CD4-positive, alpha-beta T cell (primary cell): Measurements from ENCODE around the gene RAPGEF3. TPM values are rescaled to one million over a fixed set of nuclear protein-coding genes. Genes with fewer than 3 reads are reported as not detected.
A peak's percentile ranks its signal among the peaks of the same experiment; 100 is the strongest.

ENCODE experiments used
- ATAC-seq: fragments of 200-7000 bp; cut with Tn5 transposase; one replicate; pipeline ENCODE4 v1.10.0; 2022; ENCODE audit warnings: mild to moderate bottlenecking; ENCODE audit not compliant: poor library complexity
- CTCF ChIA-PET: fragments of 350-600 bp; sonication (Branson Sonifier 250); formaldehyde crosslinking; loops from one replicate; lab custom pipeline; 2021; ENCODE audit warnings: antibody characterized with exemption, inconsistent platforms; lab: Charles Lee
- POLR2A ChIA-PET: fragments of 350-600 bp; sonication (Branson Sonifier 250); formaldehyde crosslinking; loops from one replicate; lab custom pipeline; 2021; ENCODE audit warnings: antibody characterized with exemption, inconsistent platforms; lab: Charles Lee
- DNase-seq, 14 experiments: peaks; one replicate each; pipeline ENCODE4 v3.0.0-alpha.2; 2013 to 2020; ENCODE audit warnings: mixed read lengths in 2 of 14
- H3K27ac ChIP-seq, 2 donors: one replicate each; pipeline versions ENCODE4 v1.5.1 to v1.7.0; 2013; ENCODE audit warnings: low read length in 2 of 2, low read depth in 1 of 2, mild to moderate bottlenecking in 1 of 2
- H3K27me3 ChIP-seq, 2 experiments: 1 replicate in 1 of 2; 2 replicates in 1 of 2; pipeline versions ENCODE4 v1.6.1 to v1.7.0; 2013; ENCODE audit warnings: low read length in 2 of 2, control low read depth in 1 of 2, mild to moderate bottlenecking in 1 of 2, moderate library complexity in 1 of 2; ENCODE audit not compliant: insufficient read depth in 2 of 2, control insufficient read depth in 1 of 2
- H3K36me3 ChIP-seq: one replicate; pipeline ENCODE4 v1.6.1; 2013; ENCODE audit warnings: low read length, control low read depth; ENCODE audit not compliant: insufficient read depth
- H3K4me1 ChIP-seq: one replicate; pipeline ENCODE4 v1.6.1; 2013; ENCODE audit warnings: low read length, control low read depth; ENCODE audit not compliant: insufficient read depth
- H3K4me3 ChIP-seq: one replicate; pipeline ENCODE4 v1.5.1; 2013; ENCODE audit warnings: mild to moderate bottlenecking, low read length, moderate library complexity
- H3K9me3 ChIP-seq, 2 experiments: 1 replicate in 1 of 2; 2 replicates in 1 of 2; pipeline versions ENCODE4 v1.6.1 to v1.7.0; 2013; ENCODE audit warnings: low read length in 2 of 2, mild to moderate bottlenecking in 2 of 2, control low read depth in 1 of 2, moderate library complexity in 1 of 2; ENCODE audit not compliant: control insufficient read depth in 1 of 2, insufficient read depth in 1 of 2
- H3K27ac Mint-ChIP-seq: one replicate; pipeline ENCODE4 v1.8.0; 2020; ENCODE audit warnings: mixed read lengths
- H3K27me3 Mint-ChIP-seq: one replicate; pipeline ENCODE4 v1.8.0; 2021; ENCODE audit warnings: mixed read lengths
- H3K36me3 Mint-ChIP-seq: one replicate; pipeline ENCODE4 v1.8.0; 2021; ENCODE audit warnings: low read depth, mixed read lengths
- H3K4me1 Mint-ChIP-seq: one replicate; pipeline ENCODE4 v1.8.0; 2021; ENCODE audit warnings: low read depth, mixed read lengths
- H3K4me3 Mint-ChIP-seq: one replicate; pipeline ENCODE4 v1.8.0; 2020; ENCODE audit warnings: mild to moderate bottlenecking, mixed read lengths
- H3K9me3 Mint-ChIP-seq: one replicate; pipeline ENCODE4 v1.8.0; 2020; ENCODE audit warnings: mixed read lengths
- CTCF ChIP-seq: fragments of 200-600 bp; IDR thresholded peaks from one replicate; pipeline ENCODE4 v1.8.0; 2022; ENCODE audit warnings: antibody characterized with exemption, mild to moderate bottlenecking
- intact Hi-C, 2 experiments: fragments of 100-400 bp; cut with DNase I in 1 of 2; cut with micrococcal nuclease in 1 of 2; formaldehyde crosslinking; loops; one replicate each; pipeline versions ENCODE4 v1.15.1 to v1.9.0; 2023 to 2025; cut with DNase I, micrococcal nuclease
- total RNA-seq, 174 experiments: library from RNA in 2 of 174; stranded (reverse) in 2 of 174; gene quantifications; one replicate each; pipeline ENCODE4 v1.2.3 and lab custom pipeline; 2021 to 2026

RAPGEF3 gene
- total RNA-seq, 2 experiments from 2014 or later = 0.17 to 0.33 TPM

DNA sequence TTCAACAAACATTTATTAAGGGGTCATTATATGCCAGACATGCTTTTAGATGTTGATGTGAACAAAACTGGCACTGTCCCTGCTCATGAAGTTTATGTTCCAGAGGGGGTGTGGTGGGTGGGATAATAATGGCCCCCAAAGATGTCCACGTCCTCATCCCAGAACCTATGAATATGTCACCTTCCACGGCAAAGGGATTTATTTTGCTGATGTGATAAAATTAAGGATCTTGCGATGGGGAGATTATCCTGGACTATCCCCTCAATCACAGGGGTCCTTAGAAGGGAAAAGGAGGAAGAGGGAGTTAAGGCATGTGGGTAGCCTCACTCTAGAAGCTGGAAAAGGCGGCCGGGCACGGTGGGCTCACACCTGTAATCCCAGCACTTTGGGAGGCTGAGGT is 12.6 kb upstream of the RAPGEF3 start:
- H3K36me3 ChIP-seq = no peaks in the 10 kb centered on the region
- H3K27me3 Mint-ChIP-seq = no peaks in the 10 kb centered on the region
- no peak for TF ChIP-seq CTCF
- peaks cover 33% of the 10 kb centered on the region for H3K4me1 Mint-ChIP-seq
- peak overlapping the region; percentile 45 for H3K4me3 Mint-ChIP-seq
- no peak overlapping the region for H3K27ac Mint-ChIP-seq
- ChIA-PET POLR2A (no interaction called here), CTCF (interaction anchor here (3.8 to 9.5 kb wide), 2 partner anchors 29 to 67 kb away, joined by 20 to 157 read pairs; no protein-coding TSS in a partner anchor)
- H3K36me3 Mint-ChIP-seq = no peaks in the 10 kb centered on the region
- H3K4me1 ChIP-seq = peaks cover 40% of the 10 kb centered on the region
- H3K9me3 ChIP-seq = no peaks in the 10 kb centered on the region
- DNase-seq (no peak), ATAC-seq (no peak)
- H3K9me3 Mint-ChIP-seq = no peaks in the 10 kb centered on the region
- H3K4me3 ChIP-seq = no peak overlapping the region
- intact Hi-C loops = no loop called here
- no peak overlapping the region for H3K27ac ChIP-seq
- no peaks in the 10 kb centered on the region for H3K27me3 ChIP-seq

DNA sequence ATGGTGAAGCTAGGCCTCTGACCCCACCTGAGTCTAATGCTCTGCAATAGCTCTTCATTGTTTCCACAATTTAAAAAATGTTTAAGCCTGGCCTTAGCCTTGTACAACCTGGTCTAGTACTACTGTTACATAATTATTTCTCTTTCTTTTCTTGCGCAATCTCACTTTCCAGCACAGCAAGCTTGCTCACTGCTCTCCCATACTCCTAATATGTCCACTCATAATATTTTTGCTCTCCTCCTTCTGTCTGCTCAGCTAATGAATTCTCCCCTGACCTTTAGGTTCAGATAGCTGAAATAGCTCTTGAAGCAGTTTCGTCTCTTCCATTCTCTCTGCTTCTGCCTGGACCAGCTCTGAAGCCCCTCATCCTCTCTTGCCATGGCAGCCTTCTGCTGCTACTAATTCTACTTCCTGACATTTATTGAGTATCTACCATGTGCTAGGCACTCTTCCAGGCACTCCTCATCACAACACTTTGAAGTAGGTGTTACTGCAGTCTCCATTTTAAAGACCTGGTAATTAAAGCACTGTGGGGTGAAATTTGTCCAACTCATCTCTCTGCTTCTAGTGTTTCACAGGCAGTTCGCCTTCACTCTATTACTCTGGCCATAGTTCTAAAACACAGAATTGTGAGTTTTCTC is 11.5 kb upstream of the RAPGEF3 start:
- TF ChIP-seq CTCF = no peak
- no peaks in the 10 kb centered on the region for H3K9me3 Mint-ChIP-seq
- DNase-seq (no peak), ATAC-seq (no peak)
- intact Hi-C loops = no loop called here
- no peaks in the 10 kb centered on the region for H3K27me3 ChIP-seq
- peaks cover 31% of the 10 kb centered on the region for H3K4me1 ChIP-seq
- H3K4me3 ChIP-seq = no peak overlapping the region
- CTCF ChIA-PET = interaction anchor here (0.7 to 9.5 kb wide), 6 partner anchors 8 to 282 kb away, joined by 3 to 157 read pairs (median 12); no protein-coding TSS in a partner anchor
- H3K36me3 ChIP-seq = no peaks in the 10 kb centered on the region
- no peak overlapping the region for H3K27ac Mint-ChIP-seq
- no peak overlapping the region for H3K4me3 Mint-ChIP-seq
- H3K9me3 ChIP-seq = no peaks in the 10 kb centered on the region
- no peaks in the 10 kb centered on the region for H3K27me3 Mint-ChIP-seq
- POLR2A ChIA-PET = interaction anchor here (1.7 kb wide), 1 partner anchor 29 kb away, joined by 4 read pairs; no protein-coding TSS in a partner anchor
- H3K27ac ChIP-seq = no peak overlapping the region
- H3K36me3 Mint-ChIP-seq = no peaks in the 10 kb centered on the region
- peaks cover 38% of the 10 kb centered on the region for H3K4me1 Mint-ChIP-seq

DNA sequence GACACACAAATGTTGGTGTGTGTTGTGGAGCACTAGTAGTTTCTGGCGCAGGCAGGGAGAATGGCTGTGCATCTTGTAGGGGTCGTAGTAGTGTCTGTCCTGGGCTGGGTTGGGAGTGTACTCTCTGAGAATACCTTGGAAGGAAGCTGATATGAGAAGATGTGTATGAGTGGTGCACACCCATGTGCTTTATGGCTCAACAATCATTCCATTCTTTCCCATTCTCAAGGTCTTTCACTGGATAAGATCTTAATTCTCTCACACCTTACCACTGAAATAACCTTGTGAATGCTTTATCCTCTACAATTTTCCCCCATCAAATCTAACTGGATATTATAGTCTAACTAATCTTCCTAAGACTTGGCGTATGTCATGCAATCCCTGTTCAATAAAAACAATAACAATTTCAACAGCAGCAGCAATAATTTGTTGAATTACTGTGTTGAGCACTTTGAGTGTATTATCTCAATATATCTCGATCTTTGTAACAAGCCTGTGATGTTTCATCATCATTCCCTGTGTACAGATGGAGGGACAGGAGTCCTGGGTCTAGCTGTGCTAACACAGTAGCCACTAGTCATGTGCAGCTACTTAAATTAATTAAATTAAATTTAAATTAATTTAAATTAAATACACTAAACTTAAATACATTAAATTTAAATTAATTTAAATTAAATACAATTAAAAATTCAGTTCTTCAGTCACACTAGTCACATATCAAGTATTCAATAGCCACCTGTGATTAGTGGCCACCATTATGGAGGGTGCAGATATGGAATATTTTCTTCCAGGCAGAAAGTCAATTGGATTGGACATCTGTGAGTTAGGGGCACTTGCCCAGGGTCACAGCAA is 10.8 kb upstream of the RAPGEF3 start:
- intact Hi-C loops = loop anchor here in 1 of 2 experiments (5.0 kb wide), 1 partner anchor 117 kb away; no protein-coding TSS in a partner anchor
- H3K9me3 ChIP-seq = no peaks in the 10 kb centered on the region
- Mint-ChIP-seq H3K4me3 (no peak overlapping the region), H3K9me3 (no peaks in the 10 kb centered on the region), H3K36me3 (no peaks in the 10 kb centered on the region), H3K4me1 (peaks cover 33% of the 10 kb centered on the region), H3K27ac (no peak overlapping the region), H3K27me3 (no peaks in the 10 kb centered on the region)
- no peak overlapping the region for H3K27ac ChIP-seq
- H3K4me3 ChIP-seq = no peak overlapping the region
- no peak for DNase-seq
- TF ChIP-seq CTCF = no peak
- ATAC-seq = no peak
- ChIA-PET POLR2A (interaction anchor here (1.7 kb wide), 1 partner anchor 28 kb away, joined by 4 read pairs; no protein-coding TSS in a partner anchor), CTCF (interaction anchor here (1.4 to 9.5 kb wide), 5 partner anchors 9 to 69 kb away, joined by 3 to 157 read pairs (median 5); no protein-coding TSS in a partner anchor)
- H3K27me3 ChIP-seq = no peaks in the 10 kb centered on the region
- peaks cover 24% of the 10 kb centered on the region for H3K4me1 ChIP-seq
- no peaks in the 10 kb centered on the region for H3K36me3 ChIP-seq
